Measurements from ENCODE around the gene WFS1.
A peak's percentile ranks its signal among the peaks of the same experiment; 100 is the strongest.

WFS1 gene

DNA sequence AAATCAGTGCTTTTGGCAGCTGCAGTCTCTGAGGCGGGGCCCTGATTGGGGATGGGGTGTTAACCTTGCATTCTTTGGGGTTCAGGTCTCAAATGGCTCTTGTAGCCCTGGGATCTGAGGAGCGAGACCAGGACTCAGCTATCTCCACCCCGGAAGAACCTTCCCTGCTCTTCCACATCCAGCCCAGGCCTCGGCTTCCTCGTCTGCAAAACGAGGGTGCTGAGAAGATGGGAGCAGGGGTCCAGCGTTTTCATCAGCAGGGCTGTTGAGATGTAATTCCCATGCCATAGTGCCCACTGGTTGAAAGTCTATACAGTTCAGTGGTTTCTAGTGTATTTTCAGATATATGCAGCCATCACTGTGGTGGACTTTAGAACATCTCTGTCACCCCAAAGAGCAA, 34.6 kb upstream of the WFS1 start:
- DNase-seq: no peak

- no peak for DNase-seq
Observed at GRCh38 chr4:6235901-6236640, 33.6 kb upstream of the WFS1 start.

DNA sequence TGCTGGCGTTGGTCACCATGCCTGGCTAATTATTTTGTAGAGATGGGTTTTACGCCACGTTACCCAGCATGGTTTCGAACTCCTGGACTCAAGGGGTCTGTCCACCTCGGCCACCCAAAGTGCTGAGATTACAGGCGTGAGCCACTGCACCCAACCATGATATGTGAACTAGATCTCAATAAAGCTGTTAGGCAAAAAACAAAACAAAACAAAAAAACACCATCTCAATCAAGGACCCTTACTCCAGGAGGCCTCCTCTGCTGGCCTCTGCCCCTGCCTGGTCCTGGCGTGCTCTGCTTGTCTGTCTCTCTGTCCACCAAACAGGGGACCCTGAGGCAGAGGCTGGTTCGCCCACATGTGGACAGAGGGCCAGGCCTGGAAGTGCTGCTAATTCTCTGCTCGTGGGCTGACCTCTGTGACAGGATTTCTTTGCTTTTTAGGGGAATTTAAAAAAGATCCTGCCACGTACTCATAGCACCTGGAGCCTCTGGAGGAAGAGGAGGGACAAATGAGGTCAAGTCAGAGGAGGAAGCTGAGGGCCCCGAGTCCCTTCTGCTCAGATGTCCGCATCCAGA, 32.7 kb upstream of the WFS1 start:
- no peak for DNase-seq

GRCh38 chr4:6239486-6239885, 30.2 kb upstream of the WFS1 start:
- DNase-seq: no peak

- DNase-seq: no peak
Observed at GRCh38 chr4:6239968-6240367, 29.7 kb upstream of the WFS1 start.

- no peak for DNase-seq
Observed at GRCh38 chr4:6241062-6241845, 28.4 kb upstream of the WFS1 start.

GRCh38 chr4:6242271-6243029, 27.2 kb upstream of the WFS1 start:
- DNase-seq: no peak

DNA sequence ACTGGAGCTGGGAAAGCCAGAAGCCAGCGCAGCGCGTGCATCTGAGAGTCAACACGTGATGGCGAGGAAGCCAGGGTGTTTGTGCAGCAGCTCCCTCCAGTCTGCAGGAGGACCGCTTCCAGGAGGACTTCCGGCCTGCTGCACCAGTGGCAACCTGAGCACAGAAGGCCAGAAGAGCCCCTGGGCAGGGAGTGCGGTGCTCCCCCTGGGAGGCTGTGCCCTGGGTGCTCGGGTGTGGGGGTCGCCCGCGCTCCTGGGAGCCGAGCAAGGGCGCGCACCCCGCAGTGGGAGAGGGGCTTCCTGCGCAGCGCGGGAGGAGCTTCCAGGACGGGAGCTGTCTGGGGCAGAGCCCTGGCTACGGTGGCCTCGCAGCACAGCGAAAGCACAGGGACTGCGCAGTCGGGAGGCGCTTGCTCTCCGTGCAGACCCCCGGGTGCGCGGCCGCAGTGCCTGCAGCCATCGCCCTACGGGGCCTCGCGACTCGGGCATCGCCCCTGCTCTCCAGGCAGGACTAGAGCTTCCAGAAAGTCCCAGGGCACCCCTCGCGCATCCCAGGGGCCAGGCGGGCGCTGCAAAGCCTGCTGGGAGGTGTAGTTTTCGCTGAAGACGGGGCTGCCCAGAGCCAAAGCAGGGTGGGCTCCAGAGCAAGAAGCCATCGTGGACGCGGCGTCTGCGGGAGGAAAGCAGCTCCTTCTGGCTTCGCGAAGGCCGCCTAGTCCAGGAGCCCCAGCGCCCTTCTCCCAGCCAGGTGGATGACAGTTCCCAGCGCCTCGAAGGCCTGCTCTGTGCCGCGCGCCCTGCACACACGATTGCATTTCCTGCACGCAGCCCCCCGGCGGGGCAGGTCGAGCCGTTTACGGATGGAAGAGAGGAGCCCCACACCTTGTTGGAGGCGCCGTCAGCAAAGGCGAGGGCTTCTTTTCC, 24.1 kb upstream of the WFS1 start:
- no peak for DNase-seq

GRCh38 chr4:6246170-6246634, 23.4 kb upstream of the WFS1 start:
- DNase-seq: no peak

- DNase-seq: no peak
Observed at GRCh38 chr4:6248394-6248793, 21.3 kb upstream of the WFS1 start.

GRCh38 chr4:6250235-6250983, 19.2 kb upstream of the WFS1 start:
- peak; percentile 37 for DNase-seq

- no peak for DNase-seq
Observed at GRCh38 chr4:6250984-6251295, 18.7 kb upstream of the WFS1 start.

GRCh38 chr4:6251365-6251764, 18.3 kb upstream of the WFS1 start:
- DNase-seq: no peak

- DNase-seq: no peak
Observed at GRCh38 chr4:6252051-6252450, 17.6 kb upstream of the WFS1 start.

- no peak for DNase-seq
Observed at GRCh38 chr4:6253111-6253510, 16.5 kb upstream of the WFS1 start.

DNA sequence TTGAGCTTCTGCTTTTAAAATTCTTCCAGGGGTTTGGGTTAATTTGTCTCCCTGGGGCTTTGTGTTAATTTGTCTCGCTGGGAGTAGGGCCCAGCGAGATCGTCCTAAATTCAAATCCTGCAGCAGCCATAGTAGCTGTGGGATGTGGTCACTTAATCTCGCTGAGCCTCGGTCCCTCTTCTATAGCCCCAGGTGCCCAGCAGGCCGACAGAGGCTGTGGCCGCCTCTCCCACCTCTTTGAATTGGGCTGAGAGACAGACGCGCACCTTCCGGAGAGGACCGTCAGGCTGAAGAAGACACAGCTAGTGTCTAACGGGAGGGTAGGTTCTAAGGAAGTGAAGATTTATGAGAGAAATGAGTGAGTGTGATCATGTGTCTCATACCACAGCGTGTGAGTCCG, 15.7 kb upstream of the WFS1 start:
- DNase-seq: no peak

DNA sequence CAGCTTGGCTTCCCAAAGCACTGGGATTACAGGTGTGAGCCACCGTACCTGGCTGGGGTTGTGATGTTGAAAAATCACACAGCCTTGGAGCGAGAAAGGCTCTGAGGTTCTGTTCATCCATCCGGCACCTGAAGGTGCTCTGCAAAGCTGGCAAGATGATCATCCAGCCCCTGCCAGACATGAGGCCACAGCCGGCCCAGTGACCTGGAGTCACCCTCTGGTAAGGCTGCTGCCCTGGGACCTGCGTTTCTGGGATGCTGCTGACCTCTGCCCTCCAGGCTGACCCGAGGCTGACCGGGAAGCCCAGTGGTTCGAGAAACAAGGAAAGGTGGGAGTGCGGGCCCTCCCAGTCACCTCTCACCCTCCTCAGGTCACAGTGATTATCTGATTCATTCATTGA, 13.5 kb upstream of the WFS1 start:
- DNase-seq: no peak

DNA sequence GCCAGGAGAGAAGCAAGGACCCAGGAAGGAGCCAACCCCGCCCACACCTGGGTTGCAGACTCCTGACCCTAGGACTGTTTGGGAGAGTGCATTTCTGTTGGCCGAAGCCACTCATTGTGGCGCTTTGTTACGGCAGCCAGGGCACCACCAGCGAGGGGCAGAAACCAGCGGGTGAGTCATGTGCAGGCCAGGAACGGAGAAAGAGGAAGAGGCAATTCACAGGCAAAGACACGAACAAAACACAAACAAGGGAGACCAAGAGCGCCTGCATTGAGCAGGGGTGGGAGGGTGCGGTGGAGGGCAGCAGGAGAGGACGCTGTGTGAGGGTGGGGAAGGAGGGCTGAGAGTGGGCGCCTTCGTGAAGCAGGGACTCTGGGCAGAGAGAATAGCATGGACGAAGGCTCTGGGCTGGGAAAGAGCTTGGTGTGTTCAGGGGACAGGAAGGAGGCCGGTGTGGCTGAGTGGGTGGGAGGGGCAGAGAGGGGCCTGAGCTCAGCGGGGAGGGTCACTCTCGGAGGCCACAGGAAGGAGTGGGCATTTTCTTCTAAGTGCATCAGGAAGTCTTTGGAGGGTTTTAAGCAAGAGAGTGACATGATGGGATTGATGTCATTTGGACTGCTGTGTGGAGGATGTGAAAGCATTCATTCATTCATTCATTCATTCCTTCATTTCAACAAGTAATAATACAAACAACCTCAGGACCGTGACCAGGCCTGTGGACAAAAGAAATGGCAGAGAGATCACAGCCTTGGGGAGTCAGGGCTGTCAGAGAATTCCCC, 12.2 kb upstream of the WFS1 start:
- no peak for DNase-seq

- no peak for DNase-seq
Observed at GRCh38 chr4:6258026-6258360, 11.7 kb upstream of the WFS1 start.

GRCh38 chr4:6258741-6259140, 10.9 kb upstream of the WFS1 start:
- DNase-seq: no peak

DNA sequence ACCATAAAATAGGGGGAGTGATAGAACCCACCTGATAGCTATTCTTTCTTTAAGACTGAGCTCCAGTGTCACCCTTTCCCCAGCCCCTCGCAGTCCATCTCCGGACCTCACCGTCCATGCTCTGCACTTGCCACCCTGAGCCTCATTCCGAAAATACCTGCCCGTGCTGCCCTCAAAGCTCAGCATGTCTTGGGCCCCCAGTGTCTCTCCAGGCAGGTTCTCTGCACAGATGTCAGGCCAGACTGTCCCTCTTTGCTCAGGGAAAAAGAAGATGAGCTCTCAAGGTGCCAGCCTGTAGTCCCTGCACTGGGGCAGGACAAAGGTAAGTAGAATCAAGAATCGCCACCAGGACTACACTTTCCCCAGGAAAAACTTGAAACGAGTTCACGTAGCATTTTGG, 9.8 kb upstream of the WFS1 start:
- DNase-seq: no peak
